Cardiac septum (tissue), 1 donor: ENCODE results near the gene DAO. TPM values are rescaled to one million over a fixed set of nuclear protein-coding genes. Genes with fewer than 3 reads are reported as not detected.
"Not testable (repeated sequence)": the region's sequence is repeated elsewhere in the genome, so short reads cannot be mapped to it uniquely, and the experiment has no call there.

Experiments
- DNase-seq: peaks from one replicate; pipeline ENCODE4 v3.0.0-alpha.2; 2020; ENCODE audit warnings: low spot score
- intact Hi-C: fragments of 100-400 bp; cut with DNase I; formaldehyde crosslinking; loops from one replicate; pipeline ENCODE4 v1.14.0; 2022
- long read RNA-seq: library from polyadenylated mRNA; unstranded; transcript quantifications from one replicate; pipeline ENCODE4 v2.0.0, GENCODE V29; 2021
- total RNA-seq: library from RNA; stranded (reverse); fragmentation: NEBNext Ultra II Directional; extraction: Animal tissue kit (Norgen Biotek cat#: 25700); gene quantifications from one replicate; pipeline ENCODE4 v1.2.1, GENCODE V29; 2021
- donor health status: DM: no; HTN: no; CAD: no.

The DAO gene
- not detected for total RNA-seq
- long read RNA-seq: 0 reads

GRCh38 chr12:108879615-108880254, at the start of gene DAO:
DAO (plus strand) TSS chr12:108880092; CDS start chr12:108885007, 4,915 bp downstream.
- no peak for DNase-seq
- intact Hi-C loops: no loop called here

- intact Hi-C loops: no loop called here
- DNase-seq: no peak
Measured at GRCh38 chr12:108831309-108831991, 48.4 kb upstream of the DAO start.

DNA sequence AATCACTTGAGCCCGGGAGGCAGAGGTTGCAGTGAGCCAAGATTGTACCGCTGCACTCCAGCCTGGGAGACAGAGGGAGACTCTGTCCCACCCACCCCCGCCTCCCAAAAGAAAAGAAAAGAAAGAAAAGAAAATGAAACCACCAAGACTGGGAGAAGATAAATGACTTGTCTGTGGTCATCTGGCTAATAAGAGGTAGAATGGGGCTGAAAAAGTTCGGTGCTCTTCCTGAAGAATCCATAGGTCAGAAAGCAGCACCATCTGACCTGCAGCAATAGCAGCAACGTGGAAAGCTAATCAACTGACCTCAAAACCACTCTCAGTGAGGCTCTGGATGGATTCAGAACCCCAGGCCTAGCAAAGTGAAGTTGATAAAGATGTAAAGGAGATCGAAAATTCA, 47.7 kb upstream of the DAO start:
- intact Hi-C loops: no loop called here
- DNase-seq: no peak

- intact Hi-C loops: no loop called here
- no peak for DNase-seq
Measured at GRCh38 chr12:108832730-108833354, 47.0 kb upstream of the DAO start.

DNA sequence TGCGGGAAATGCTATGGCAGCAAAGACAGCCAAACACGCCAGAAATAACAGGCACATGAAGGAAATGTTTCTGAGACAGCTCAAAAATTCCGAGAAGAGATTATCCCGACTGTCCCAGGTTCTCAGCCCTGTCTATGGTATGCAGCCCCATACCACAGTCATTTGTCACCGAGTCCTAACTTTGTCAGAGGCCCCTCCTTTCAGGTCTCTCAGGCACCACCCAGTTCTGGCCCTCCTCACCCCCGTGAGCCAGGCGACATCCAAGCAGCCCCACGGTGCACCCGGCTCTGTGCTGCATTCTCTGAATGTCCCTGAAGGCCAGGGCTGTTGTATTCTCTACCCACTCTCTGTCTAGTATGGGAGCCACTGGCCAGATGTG, 46.5 kb upstream of the DAO start:
- intact Hi-C loops: no loop called here
- no peak for DNase-seq

DNA sequence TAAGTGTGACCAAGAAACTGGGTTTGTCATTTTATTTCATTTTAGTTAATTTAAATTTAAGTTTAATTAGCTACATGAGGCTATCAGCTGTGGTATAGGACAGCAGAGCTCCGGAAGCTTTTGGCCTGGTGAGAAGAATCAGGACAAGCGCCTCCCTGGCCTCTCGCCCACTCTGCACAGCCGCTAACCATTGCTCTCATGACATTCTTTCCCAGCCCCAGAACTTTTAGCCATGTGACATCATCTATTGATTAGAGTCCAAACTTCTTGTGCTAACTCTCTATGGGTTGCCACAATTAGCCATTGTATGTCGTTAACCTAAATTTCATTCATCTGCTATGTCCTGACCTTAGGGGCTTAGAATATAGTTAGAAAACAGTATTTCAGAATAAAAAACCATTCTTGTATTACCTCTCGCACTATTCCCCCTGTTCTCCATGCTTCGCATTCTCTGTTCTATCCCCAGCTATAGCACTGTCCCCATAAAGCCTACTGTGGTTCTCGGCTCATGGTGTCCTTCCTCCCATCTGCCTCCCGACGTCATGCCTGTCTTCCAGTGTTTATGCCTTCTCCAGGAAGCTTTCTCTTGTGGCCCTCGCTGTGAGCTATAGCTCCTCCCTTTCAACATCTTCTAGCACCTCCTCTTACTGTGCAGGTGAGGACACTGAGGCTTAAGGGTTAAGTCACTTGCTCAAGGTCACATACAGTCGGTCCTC, 46.0 kb upstream of the DAO start:
- no peak for DNase-seq
- intact Hi-C loops: no loop called here

- DNase-seq: no peak
- intact Hi-C loops: no loop called here
Measured at GRCh38 chr12:108835860-108836634, 43.8 kb upstream of the DAO start.

GRCh38 chr12:108837239-108837638, 42.7 kb upstream of the DAO start:
- DNase-seq: no peak
- intact Hi-C loops: no loop called here

DNA sequence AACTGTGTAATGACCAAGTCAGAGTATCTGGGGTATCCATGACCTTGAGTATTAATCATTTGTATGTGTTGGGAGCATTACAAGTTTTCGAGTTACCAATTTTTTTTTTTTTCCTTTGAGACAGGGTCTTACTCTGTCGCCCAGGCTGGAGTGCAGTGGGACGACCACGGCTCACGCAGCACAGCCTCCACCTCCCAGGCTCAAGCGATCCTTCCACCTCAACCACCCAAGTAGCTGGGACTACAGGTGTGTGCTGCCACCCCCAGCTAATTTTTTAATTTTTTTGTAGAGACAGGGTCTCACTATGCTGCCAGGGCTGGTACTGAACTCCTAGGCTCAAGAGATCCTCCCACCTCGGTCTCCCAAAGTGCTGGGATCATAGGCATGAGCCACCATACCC, 42.2 kb upstream of the DAO start:
- no peak for DNase-seq
- intact Hi-C loops: loop anchor here (1.0 to 2.0 kb wide), 2 partner anchors 11 to 15 kb away; no protein-coding TSS in a partner anchor

- DNase-seq: peak; percentile 96
- intact Hi-C loops: loop anchor here (1.0 to 2.0 kb wide), 2 partner anchors 12 to 14 kb away; no protein-coding TSS in a partner anchor
Measured at GRCh38 chr12:108838194-108839017, 41.5 kb upstream of the DAO start.

DNA sequence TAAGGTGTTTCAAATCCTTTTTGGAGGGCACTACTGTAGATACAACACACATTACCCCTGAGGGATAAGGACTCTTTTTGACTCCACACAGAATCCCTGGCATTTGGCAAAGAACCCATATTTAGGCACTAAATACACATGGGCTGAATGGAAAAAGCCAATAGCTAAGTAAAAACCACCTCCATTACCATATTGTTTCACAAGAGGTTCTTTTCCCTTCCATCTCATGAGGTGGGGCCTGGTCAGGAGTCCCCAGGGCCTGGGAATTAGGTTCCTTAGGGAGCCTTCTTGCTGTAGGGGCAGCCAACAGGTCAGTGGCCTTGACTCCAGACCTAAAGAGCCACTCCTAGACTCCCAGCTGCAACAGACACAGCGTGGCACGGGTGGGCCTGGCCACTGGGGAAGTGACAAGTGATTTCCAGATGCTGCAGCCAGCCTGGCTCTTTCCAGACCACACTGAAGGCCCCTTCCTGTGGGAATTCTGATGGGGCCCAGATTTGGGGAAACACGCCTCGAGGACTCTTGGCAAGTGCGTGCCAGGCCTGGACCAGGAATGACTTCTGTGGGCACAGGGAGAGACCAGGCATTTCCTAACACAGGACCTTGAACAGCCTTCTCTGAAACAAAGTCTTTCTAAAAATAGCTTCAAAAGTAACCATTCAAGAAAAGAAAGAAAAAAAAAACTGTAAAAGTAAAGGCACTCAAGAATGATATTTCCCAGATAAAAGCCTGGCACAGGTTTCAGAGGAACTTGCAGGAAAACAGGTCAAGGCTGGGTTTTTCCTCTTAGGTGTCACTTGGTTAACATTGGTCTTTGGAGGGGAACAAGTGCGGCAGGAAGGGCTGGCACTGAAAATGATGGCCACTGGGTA, 40.6 kb upstream of the DAO start:
- DNase-seq: no peak
- intact Hi-C loops: loop anchor here (2.0 kb wide), 1 partner anchor 14 kb away; no protein-coding TSS in a partner anchor

DNA sequence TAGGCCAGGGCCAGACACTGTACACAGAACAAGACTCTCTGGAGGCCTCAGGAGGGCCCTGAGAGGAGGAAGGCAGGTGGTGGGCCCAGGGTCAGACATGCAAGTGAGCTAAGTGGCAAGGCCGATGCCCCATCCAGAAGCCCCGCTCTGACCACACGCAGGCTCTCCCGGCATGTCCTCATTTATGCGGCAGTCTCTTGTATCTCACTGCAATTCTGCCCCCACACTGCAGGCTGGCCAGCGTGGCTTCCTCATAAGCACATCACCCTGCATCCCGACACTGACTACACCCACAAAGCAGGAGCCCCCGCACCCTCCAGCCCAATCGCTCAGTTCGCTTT, 40.0 kb upstream of the DAO start:
- intact Hi-C loops: loop anchor here (2.0 kb wide), 1 partner anchor 13 kb away; no protein-coding TSS in a partner anchor
- DNase-seq: no peak

DNA sequence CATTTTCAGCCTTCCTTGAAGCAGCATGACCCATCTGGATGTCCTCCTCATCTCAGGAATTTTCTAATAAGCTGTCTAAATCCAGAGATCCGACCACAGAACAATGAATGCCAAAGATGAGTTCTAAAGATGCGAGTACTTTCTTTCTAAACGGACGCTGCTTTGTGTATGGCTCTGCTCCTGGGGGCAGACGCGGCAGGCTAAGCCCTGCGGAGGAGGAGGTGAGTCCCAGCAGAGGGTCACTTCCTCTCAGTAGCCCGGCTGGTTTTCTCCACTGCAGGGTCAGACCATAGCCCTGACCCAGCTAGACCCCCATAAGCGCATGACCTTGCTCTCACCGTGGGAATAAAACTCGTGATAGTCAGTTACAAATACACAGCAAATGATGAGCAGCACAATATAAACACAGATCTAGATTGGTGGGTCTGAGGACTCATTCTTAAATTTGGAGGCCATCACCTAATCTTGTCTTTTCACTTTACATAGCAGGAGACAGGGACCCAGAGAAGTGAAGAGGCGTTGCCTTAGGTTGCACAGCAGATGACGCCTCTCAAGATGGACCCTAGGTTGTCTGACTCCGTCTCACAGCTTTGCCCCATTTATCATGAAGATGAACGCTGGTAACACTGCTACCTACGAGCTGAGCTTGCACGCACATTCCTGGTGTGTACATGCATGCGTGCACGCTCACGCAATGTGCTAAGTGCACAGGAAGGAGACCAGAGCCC, 39.1 kb upstream of the DAO start:
- intact Hi-C loops: no loop called here
- no peak for DNase-seq

GRCh38 chr12:108841825-108842224, 38.1 kb upstream of the DAO start:
- intact Hi-C loops, DNase-seq: not testable (repeated sequence)

GRCh38 chr12:108842361-108842760, 37.5 kb upstream of the DAO start:
- intact Hi-C loops: no loop called here
- no peak for DNase-seq

DNA sequence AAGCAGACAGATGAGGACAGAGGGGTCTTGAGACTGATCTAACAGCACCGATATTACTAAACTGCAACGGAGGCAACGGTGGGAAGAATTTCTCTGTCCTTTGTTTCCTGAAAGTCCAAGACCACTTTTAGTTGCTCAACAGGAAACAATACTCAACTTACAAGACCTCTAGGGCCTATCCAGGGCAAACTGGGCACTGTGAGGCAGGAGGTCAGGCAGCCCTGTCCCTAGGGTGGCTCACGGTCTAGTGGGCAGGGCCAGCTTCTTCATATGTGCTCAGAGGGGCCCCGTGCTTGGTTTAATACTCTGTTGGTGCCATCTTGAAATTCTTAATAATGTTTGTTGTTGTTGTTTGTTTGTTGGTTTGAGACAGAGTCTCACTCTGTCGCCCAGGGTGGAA, 36.7 kb upstream of the DAO start:
- intact Hi-C loops: no loop called here
- DNase-seq: no peak

- DNase-seq: no peak
- intact Hi-C loops: no loop called here
Measured at GRCh38 chr12:108845696-108846095, 34.2 kb upstream of the DAO start.
